ENCODE measurements around the gene PRKAG2.

The PRKAG2 gene

DNA sequence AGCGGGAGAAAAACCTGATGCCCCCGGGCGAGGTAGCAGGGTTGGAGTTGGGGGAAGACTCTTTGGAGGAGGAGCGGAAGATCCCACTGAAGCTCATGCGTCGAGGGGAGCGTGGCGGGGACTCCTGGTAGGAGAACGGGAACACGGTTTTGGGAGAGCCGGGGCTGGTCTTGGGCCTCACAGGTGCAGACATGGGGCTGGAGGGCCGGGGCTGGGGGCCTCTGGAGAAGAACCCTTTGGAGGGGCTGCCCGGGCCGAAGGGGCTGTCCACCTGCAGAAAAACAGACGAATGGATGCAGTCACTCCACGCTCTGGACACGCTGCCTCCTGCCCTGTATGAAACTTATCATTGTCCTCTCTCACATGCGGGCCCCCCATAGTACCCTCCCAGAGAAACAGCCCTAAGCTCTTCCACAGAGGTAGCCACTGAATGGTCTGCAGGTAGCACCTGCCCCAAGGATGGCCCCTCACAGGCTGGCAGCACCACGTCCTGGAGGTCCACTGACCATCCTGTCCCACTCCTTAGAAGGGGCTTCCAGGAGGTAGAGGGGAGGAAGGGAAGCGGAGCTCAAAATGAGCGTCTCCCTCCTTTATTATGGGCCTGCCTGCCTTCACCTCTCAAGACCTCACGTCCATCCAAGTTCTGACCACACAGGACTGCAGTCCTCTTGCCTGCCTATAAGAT, 95.6 kb downstream of the PRKAG2 start:
- no peak for TF ChIP-seq SPI1 (IDR thresholded peaks at IDR 0.05; ENCODE audit: low read depth, low read length)
- no peak for TF ChIP-seq PAX5 (IDR thresholded peaks at IDR 0.05; ENCODE audit: insufficient read depth, low read length, severe bottlenecking)
- no peak for TF ChIP-seq POU2F2 (IDR thresholded peaks at IDR 0.05; ENCODE audit: low read depth, low read length)
- TF ChIP-seq POLR2AphosphoS5 (IDR thresholded peaks at IDR 0.05; ENCODE audit: low read depth, low read length) = no peak
- TF ChIP-seq TAF1 (IDR thresholded peaks at IDR 0.05; ENCODE audit: low read depth, low read length) = no peak
- TF ChIP-seq POLR2A (IDR thresholded peaks at IDR 0.05; ENCODE audit: low read depth, low read length) = no peak
- DNase-seq (ENCODE audit: insufficient read length, low spot score) (no peak), FAIRE-seq (no peak)

DNA sequence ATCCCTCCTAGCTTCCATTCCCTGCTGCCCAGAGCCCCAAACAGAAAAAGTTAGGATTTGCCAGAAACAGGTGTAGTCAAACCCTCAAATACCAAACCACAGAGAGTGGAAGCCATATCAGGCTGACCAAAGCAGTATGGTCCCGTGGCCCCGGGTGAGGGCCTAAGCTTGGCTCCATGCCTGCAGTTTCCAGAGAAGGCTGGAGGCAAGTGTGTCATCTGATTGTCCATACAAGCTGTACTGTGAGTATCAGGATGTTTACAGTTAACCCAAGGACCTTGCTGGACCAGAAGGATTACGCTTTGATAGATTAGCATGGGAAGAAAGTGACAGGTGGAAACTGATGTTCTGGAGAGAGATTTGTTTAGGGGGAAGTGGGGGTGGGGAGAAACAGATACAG, 96.3 kb downstream of the PRKAG2 start:
- FAIRE-seq = no peak
- no peak for TF ChIP-seq POU2F2 (IDR thresholded peaks at IDR 0.05; ENCODE audit: low read depth, low read length)
- no peak for TF ChIP-seq POLR2AphosphoS5 (IDR thresholded peaks at IDR 0.05; ENCODE audit: low read depth, low read length)
- TF ChIP-seq TAF1 (IDR thresholded peaks at IDR 0.05; ENCODE audit: low read depth, low read length) = no peak
- TF ChIP-seq POLR2A (IDR thresholded peaks at IDR 0.05; ENCODE audit: low read depth, low read length) = no peak
- no peak for TF ChIP-seq PAX5 (IDR thresholded peaks at IDR 0.05; ENCODE audit: insufficient read depth, low read length, severe bottlenecking)
- TF ChIP-seq SPI1 (IDR thresholded peaks at IDR 0.05; ENCODE audit: low read depth, low read length) = no peak
- DNase-seq (ENCODE audit: insufficient read length, low spot score) = no peak

DNA sequence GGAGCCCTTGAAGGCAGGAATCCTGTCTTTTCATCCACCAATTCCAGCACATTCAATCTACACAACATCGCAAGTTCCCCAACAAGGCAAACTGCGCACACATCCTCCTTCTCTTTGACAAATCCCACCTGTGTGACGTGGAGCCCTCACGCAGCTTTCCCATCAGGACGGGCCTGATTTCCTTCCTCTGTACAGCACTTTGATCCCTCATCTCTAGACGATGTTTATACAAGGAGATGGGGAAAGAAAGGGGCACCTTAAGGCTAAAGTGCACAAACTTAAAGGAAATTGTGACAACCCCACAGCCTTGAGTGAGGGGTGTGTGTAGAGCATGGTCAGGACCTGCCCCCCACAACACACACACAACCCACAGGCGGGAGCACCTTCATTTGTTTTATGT, 97.2 kb downstream of the PRKAG2 start:
- DNase-seq (ENCODE audit: insufficient read length, low spot score) = no peak
- TF ChIP-seq SPI1 (IDR thresholded peaks at IDR 0.05; ENCODE audit: low read depth, low read length) (no peak), POLR2AphosphoS5 (IDR thresholded peaks at IDR 0.05; ENCODE audit: low read depth, low read length) (no peak), TAF1 (IDR thresholded peaks at IDR 0.05; ENCODE audit: low read depth, low read length) (no peak), PAX5 (IDR thresholded peaks at IDR 0.05; ENCODE audit: insufficient read depth, low read length, severe bottlenecking) (no peak), POU2F2 (IDR thresholded peaks at IDR 0.05; ENCODE audit: low read depth, low read length) (no peak), POLR2A (IDR thresholded peaks at IDR 0.05; ENCODE audit: low read depth, low read length) (no peak)
- no peak for FAIRE-seq

DNA sequence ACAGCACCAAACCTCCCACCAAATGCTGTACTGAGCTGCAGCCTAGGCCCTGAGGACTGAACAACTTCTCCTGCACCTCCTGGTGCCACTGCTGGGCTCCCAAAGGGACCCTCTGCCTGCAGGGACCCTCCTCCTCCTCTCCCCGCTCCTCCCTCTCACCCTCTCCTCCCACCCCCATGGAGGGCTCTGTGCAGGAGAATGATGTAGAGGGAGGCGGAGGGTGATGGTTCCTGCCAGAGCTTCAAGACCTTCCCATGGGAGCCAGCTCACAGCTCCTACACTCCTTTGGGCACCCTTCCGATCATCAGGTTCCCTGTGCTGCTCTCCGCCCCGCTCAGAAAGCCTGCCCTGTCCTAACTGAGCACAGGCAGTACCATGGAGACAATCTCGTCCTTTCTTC, 97.7 kb downstream of the PRKAG2 start:
- no peak for DNase-seq (ENCODE audit: insufficient read length, low spot score)
- no peak for FAIRE-seq
- TF ChIP-seq SPI1 (IDR thresholded peaks at IDR 0.05; ENCODE audit: low read depth, low read length) = no peak
- TF ChIP-seq POLR2A (IDR thresholded peaks at IDR 0.05; ENCODE audit: low read depth, low read length) = no peak
- no peak for TF ChIP-seq POU2F2 (IDR thresholded peaks at IDR 0.05; ENCODE audit: low read depth, low read length)
- no peak for TF ChIP-seq TAF1 (IDR thresholded peaks at IDR 0.05; ENCODE audit: low read depth, low read length)
- no peak for TF ChIP-seq PAX5 (IDR thresholded peaks at IDR 0.05; ENCODE audit: insufficient read depth, low read length, severe bottlenecking)
- TF ChIP-seq POLR2AphosphoS5 (IDR thresholded peaks at IDR 0.05; ENCODE audit: low read depth, low read length) = no peak

DNA sequence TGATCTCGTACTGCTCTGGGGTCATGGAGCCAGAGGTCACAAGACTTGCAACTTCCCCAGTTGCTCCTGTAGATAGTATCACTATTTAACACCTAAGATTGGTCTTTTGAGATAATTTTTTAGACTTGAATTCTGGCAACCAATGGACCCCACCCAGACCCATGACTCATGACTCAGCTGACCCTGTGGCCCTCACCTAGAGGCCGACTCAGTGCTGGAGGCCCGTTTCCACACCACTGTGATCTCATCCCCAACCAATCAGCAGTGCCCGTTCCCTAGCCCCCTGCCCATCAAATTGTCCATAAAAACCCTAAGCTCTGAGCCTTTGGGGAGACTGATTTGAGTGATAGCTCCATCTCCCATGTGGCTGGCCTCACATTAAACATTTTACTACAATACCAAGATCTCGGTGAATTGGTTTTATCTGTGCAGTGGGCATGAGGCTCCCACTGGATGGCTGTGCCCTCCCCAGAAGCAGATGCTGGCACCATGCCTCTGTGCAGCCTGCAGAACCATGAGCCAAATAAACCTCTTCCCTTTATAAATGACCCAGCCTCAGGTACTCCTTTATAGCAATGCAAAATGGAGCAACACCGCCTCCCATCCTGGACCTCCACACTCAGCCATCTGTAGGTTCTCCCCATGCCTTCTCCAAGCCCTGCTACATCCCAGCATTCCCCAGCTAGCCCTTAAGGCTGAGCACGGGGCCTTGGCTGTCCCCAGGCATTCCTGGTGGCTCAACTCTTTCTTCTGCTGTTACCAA, 98.8 kb downstream of the PRKAG2 start:
- TF ChIP-seq TAF1 (IDR thresholded peaks at IDR 0.05; ENCODE audit: low read depth, low read length) (no peak), POLR2A (IDR thresholded peaks at IDR 0.05; ENCODE audit: low read depth, low read length) (no peak), POU2F2 (IDR thresholded peaks at IDR 0.05; ENCODE audit: low read depth, low read length) (no peak)
- DNase-seq (ENCODE audit: insufficient read length, low spot score) (no peak), FAIRE-seq (no peak)

DNA sequence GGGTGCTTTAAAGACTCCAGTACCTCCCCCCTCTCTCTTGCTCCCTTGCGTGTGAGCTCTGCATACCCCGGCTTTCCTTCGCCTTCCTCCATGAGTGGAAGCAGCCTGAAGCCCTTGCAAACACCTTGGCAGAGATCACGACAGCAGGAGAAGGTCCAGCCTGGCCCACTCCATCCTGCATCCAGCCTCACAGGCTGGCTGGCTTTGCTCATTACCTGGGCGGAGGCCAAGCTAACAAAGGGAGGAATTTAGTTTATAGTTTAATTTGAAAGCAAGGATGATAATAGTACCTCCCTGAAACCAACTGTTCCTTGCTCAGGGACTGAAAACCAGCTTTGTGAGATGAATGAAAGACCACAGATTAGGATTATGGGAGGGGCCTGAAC, 99.4 kb downstream of the PRKAG2 start:
- no peak for FAIRE-seq
- no peak for DNase-seq (ENCODE audit: insufficient read length, low spot score)
- TF ChIP-seq POU2F2 (IDR thresholded peaks at IDR 0.05; ENCODE audit: low read depth, low read length) (no peak), POLR2A (IDR thresholded peaks at IDR 0.05; ENCODE audit: low read depth, low read length) (no peak), PAX5 (IDR thresholded peaks at IDR 0.05; ENCODE audit: insufficient read depth, low read length, severe bottlenecking) (no peak), TAF1 (IDR thresholded peaks at IDR 0.05; ENCODE audit: low read depth, low read length) (no peak), POLR2AphosphoS5 (IDR thresholded peaks at IDR 0.05; ENCODE audit: low read depth, low read length) (no peak), SPI1 (IDR thresholded peaks at IDR 0.05; ENCODE audit: low read depth, low read length) (no peak)

DNA sequence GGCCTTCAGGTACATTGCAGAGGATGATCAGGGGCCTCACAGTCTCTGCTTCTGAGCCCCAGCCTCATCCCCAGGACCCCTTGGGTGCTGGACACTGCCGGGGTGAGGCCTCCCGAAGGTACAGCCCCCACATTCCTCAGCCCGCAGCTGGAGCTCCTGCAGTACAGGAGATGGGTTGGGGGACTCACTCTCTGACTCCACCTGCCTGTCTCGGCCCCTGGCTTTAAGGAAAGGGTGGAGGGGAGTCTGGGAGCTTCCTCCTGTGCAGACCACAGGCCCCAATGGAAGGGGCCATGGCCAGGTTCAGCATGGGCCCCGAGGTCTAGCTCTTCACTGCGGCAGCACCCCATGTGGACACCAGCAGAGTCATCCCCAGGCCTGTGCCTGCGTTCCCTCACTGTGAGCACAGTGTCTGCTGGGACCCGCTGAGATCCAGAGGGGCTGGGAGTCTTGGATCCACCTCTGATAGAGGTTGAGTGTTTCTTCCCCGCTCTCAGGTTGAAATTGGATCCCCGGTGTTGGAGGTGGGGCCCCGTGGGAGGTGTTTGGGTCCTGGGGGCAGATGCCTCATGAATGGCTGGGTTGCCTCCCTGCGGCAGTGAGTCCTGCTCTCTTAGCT, 99.9 kb downstream of the PRKAG2 start:
- FAIRE-seq (no peak), DNase-seq (ENCODE audit: insufficient read length, low spot score) (no peak)
- TF ChIP-seq POLR2A (IDR thresholded peaks at IDR 0.05; ENCODE audit: low read depth, low read length) (no peak), POLR2AphosphoS5 (IDR thresholded peaks at IDR 0.05; ENCODE audit: low read depth, low read length) (no peak), POU2F2 (IDR thresholded peaks at IDR 0.05; ENCODE audit: low read depth, low read length) (no peak), TAF1 (IDR thresholded peaks at IDR 0.05; ENCODE audit: low read depth, low read length) (no peak), SPI1 (IDR thresholded peaks at IDR 0.05; ENCODE audit: low read depth, low read length) (no peak), PAX5 (IDR thresholded peaks at IDR 0.05; ENCODE audit: insufficient read depth, low read length, severe bottlenecking) (no peak)

DNA sequence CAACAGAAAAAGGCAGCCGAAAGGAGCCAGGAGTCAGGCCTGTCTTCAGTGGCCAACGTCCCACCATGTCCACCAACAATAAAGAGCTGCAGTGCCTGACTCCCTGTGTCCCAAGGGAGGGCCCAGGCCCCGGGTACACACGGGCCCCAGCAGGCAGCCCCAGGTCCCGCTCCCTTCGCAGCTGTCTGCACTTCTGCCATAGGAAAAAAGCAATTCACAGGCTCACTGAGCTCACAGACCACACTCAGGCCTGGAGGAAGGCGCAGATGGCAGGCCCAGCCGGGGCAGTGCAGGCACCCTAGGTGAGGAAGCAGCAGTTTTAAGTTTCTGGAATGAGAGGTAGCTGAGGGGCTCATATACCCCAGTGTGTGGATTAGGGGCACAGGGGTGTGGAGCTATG, 100.5 kb downstream of the PRKAG2 start:
- TF ChIP-seq TAF1 (IDR thresholded peaks at IDR 0.05; ENCODE audit: low read depth, low read length) (no peak), POLR2A (IDR thresholded peaks at IDR 0.05; ENCODE audit: low read depth, low read length) (no peak), SPI1 (IDR thresholded peaks at IDR 0.05; ENCODE audit: low read depth, low read length) (no peak), PAX5 (IDR thresholded peaks at IDR 0.05; ENCODE audit: insufficient read depth, low read length, severe bottlenecking) (no peak), POLR2AphosphoS5 (IDR thresholded peaks at IDR 0.05; ENCODE audit: low read depth, low read length) (no peak), POU2F2 (IDR thresholded peaks at IDR 0.05; ENCODE audit: low read depth, low read length) (no peak)
- FAIRE-seq = no peak

More for the DNA sequence above, 100.5 kb downstream of the PRKAG2 start:
- no peak for DNase-seq (ENCODE audit: insufficient read length, low spot score)

All from GM12891 (cell line).